Activated T-helper 17 cell treated with anti-CD3 and anti-CD28 coated beads, Interleukin-2, amount 50 U/mL, for 72 hours (primary cell): ENCODE measurements around the gene DNAH1. TPM values are rescaled to one million over a fixed set of nuclear protein-coding genes. Genes with fewer than 3 reads are reported as not detected.

Experiments
- ATAC-seq: fragments of 150-1000 bp; cut with Tn5 transposase; replicated peaks from 2 replicates; pipeline ENCODE4 v1.10.0; 2021; ENCODE audit warnings: mild to moderate bottlenecking, moderate library complexity
- H3K27ac Mint-ChIP-seq: one replicate; pipeline ENCODE4 v1.8.0; 2022; ENCODE audit warnings: mixed read lengths
- H3K27me3 Mint-ChIP-seq: one replicate; pipeline ENCODE4 v1.8.0; 2022; ENCODE audit warnings: mixed read lengths
- H3K36me3 Mint-ChIP-seq: one replicate; pipeline ENCODE4 v1.8.0; 2022; ENCODE audit warnings: low read depth, mild to moderate bottlenecking, mixed read lengths
- H3K4me1 Mint-ChIP-seq: one replicate; pipeline ENCODE4 v1.8.0; 2022; ENCODE audit warnings: mixed read lengths
- H3K4me3 Mint-ChIP-seq: one replicate; pipeline ENCODE4 v1.8.0; 2022; ENCODE audit warnings: mild to moderate bottlenecking, mixed read lengths
- H3K9me3 Mint-ChIP-seq: one replicate; pipeline ENCODE4 v1.8.0; 2022; ENCODE audit warnings: mixed read lengths
- total RNA-seq, 2 donors: library from RNA; stranded (reverse); gene quantifications; one replicate each; pipeline ENCODE4 v1.2.3, GENCODE V29; 2022

DNAH1 gene
- total RNA-seq, 2 donors from 2014 or later = 17.2 to 26.5 TPM

GRCh38 chr3:52441772-52442332 is 125.7 kb downstream of the DNAH1 start:
- Mint-ChIP-seq H3K4me1 (peaks cover under 1% of the 10 kb centered on the region), H3K9me3 (no peaks in the 10 kb centered on the region), H3K36me3 (no peaks in the 10 kb centered on the region), H3K4me3 (no peak overlapping the region), H3K27ac (no peak overlapping the region), H3K27me3 (no peaks in the 10 kb centered on the region)
- ATAC-seq = no peak

GRCh38 chr3:52442409-52443267 is 126.5 kb downstream of the DNAH1 start:
- no peaks in the 10 kb centered on the region for H3K27me3 Mint-ChIP-seq
- no peak overlapping the region for H3K4me3 Mint-ChIP-seq
- no peak for ATAC-seq
- H3K4me1 Mint-ChIP-seq = peaks cover 5% of the 10 kb centered on the region
- H3K36me3 Mint-ChIP-seq = no peaks in the 10 kb centered on the region
- H3K27ac Mint-ChIP-seq = peak overlapping the region; percentile 17
- H3K9me3 Mint-ChIP-seq = no peaks in the 10 kb centered on the region

GRCh38 chr3:52443268-52443610 is 127.1 kb downstream of the DNAH1 start:
- Mint-ChIP-seq H3K36me3 (no peaks in the 10 kb centered on the region), H3K4me3 (no peak overlapping the region), H3K4me1 (peaks cover 5% of the 10 kb centered on the region), H3K27me3 (no peaks in the 10 kb centered on the region), H3K9me3 (no peaks in the 10 kb centered on the region), H3K27ac (no peak overlapping the region)
- no peak for ATAC-seq

GRCh38 chr3:52443791-52444687 is 127.9 kb downstream of the DNAH1 start:
- no peak for ATAC-seq
- Mint-ChIP-seq H3K4me1 (peaks cover 5% of the 10 kb centered on the region), H3K27ac (no peak overlapping the region), H3K27me3 (no peaks in the 10 kb centered on the region), H3K4me3 (peak overlapping the region; percentile 17), H3K9me3 (no peaks in the 10 kb centered on the region), H3K36me3 (no peaks in the 10 kb centered on the region)

GRCh38 chr3:52444860-52445793 is 129.0 kb downstream of the DNAH1 start, which contains the start of gene SEMA3G:
Gene SEMA3G, minus strand, starts transcription at chr3:52445103. Its CDS starts 76 bp downstream, at chr3:52445027.
- Mint-ChIP-seq H3K27me3 (no peaks in the 10 kb centered on the region), H3K27ac (peak within 1 kb of the TSS; percentile 61), H3K4me3 (peak within 1 kb of the TSS; percentile 17), H3K4me1 (peaks cover 5% of the 10 kb centered on the region), H3K36me3 (no peaks in the 10 kb centered on the region), H3K9me3 (no peaks in the 10 kb centered on the region)
- ATAC-seq = peak; percentile 96

DNA sequence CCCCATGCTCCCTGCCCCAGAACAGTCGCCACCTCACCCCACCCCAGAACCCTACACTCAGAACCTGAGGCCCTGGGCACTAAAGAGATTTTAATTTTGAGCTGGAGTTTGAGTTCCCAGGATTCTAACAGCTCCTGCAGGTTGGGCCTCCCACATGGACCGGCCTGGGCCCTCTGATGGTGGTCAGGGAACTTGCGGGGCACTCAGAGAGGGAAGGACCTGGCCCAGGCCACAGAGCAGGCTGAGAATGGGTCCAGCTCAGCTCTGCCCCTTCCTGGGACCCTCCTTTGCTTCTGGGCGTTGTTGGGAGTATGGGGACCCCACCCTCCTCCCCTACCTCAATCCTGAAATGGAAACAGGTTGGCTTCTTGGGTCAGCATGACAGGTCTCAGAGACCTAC is 129.9 kb downstream of the DNAH1 start:
- ATAC-seq = no peak
- H3K4me1 Mint-ChIP-seq = peaks cover 5% of the 10 kb centered on the region
- H3K4me3 Mint-ChIP-seq = no peak overlapping the region
- no peaks in the 10 kb centered on the region for H3K27me3 Mint-ChIP-seq
- H3K36me3 Mint-ChIP-seq = no peaks in the 10 kb centered on the region
- H3K27ac Mint-ChIP-seq = no peak overlapping the region
- no peaks in the 10 kb centered on the region for H3K9me3 Mint-ChIP-seq

DNA sequence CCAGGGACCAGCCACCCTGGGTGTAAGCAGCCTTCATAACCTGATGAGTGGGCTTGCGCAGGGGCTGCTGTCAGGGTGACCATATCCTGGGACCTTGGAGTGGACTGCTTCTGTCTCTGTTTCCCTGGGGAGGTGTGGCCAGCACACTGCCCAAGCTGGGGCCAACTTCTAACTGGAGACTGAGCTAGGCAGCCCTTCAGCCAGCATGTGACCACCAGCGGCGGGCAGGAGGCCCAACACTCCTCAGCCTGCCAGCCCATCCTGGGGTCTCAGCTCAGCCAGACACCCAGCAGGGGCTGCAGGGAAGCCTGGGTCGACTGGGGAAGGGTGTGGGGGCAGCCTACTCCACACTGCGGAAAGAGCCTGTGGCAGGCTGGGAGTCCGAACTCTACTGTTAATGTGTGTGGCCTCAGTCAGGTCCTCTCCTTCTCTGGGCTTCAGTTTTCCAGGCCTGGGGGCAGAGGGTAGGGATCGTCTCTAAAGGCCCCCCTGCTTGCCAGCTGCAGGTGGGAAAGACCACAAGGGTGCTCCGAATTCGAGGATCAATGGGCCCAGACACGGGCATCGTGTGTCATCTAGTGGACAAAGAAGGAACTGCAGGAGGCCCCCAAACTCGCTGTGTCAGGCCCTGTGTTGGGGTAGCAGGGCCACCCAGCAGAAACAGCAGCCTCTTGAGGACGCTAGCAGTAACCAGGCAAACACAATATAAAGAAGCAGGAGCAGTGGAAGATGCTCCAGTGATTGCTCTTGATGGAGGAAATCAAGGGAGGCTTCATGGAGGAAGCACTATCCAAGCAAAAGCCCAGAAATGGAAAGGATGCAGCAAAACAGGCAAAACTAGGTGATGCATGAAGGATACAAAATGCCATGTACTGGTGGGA is 130.8 kb downstream of the DNAH1 start:
- Mint-ChIP-seq H3K36me3 (no peaks in the 10 kb centered on the region), H3K27me3 (no peaks in the 10 kb centered on the region), H3K27ac (peak overlapping the region; percentile 71), H3K9me3 (no peaks in the 10 kb centered on the region), H3K4me3 (no peak overlapping the region), H3K4me1 (peaks cover 5% of the 10 kb centered on the region)
- ATAC-seq = peak; percentile 65

GRCh38 chr3:52447512-52448355 is 131.6 kb downstream of the DNAH1 start:
- H3K4me3 Mint-ChIP-seq = no peak overlapping the region
- no peak for ATAC-seq
- no peaks in the 10 kb centered on the region for H3K36me3 Mint-ChIP-seq
- H3K4me1 Mint-ChIP-seq = peaks cover 5% of the 10 kb centered on the region
- H3K9me3 Mint-ChIP-seq = no peaks in the 10 kb centered on the region
- H3K27me3 Mint-ChIP-seq = no peaks in the 10 kb centered on the region
- H3K27ac Mint-ChIP-seq = peak overlapping the region; percentile 71

Other genes starting within 250 kb of the DNAH1 start
- 10 to 100 TPM; 19.5 to 28.1 TPM for gene POC1A, start 161.9 kb upstream of the DNAH1 start, total RNA-seq
- gene ALAS1, start 118.2 kb upstream of the DNAH1 start, total RNA-seq = 10 to 100 TPM; 66.1 to 72.7 TPM
- under 1 TPM; 0.30 to 0.93 TPM for gene TLR9, start 90.7 kb upstream of the DNAH1 start, total RNA-seq
- gene TWF2, start 77.2 kb upstream of the DNAH1 start, total RNA-seq = 100 to 1,000 TPM in 1 of 2 donors, 10 to 100 TPM in 1; 89.9 to 159 TPM
- gene PPM1M, start 70.6 kb upstream of the DNAH1 start, total RNA-seq = 100 to 1,000 TPM in 1 of 2 donors, 10 to 100 TPM in 1; 84.6 to 112 TPM
- 100 to 1,000 TPM in 1 of 2 donors, 10 to 100 TPM in 1; 81.1 to 106 TPM for gene WDR82, start 37.7 kb upstream of the DNAH1 start, total RNA-seq
- 10 to 100 TPM; 22.8 to 25.2 TPM for gene GLYCTK, start 28.5 kb upstream of the DNAH1 start, total RNA-seq
- gene BAP1, start 93.7 kb downstream of the DNAH1 start, total RNA-seq = 100 to 1,000 TPM in 1 of 2 donors, 10 to 100 TPM in 1; 96.7 to 106 TPM
- 10 to 100 TPM; 16.7 to 22.5 TPM for gene PHF7, start 94.3 kb downstream of the DNAH1 start, total RNA-seq
- gene SEMA3G, start 128.8 kb downstream of the DNAH1 start, total RNA-seq = under 1 TPM; 0.08 to 0.82 TPM
- gene TNNC1, start 137.7 kb downstream of the DNAH1 start, total RNA-seq = 1 to 10 TPM; 2.0 to 6.5 TPM
- gene NISCH, start 139.3 kb downstream of the DNAH1 start, total RNA-seq = 100 to 1,000 TPM in 1 of 2 donors, 10 to 100 TPM in 1; 75.2 to 123 TPM
- gene STAB1, start 179.0 kb downstream of the DNAH1 start, total RNA-seq = under 1 TPM; 0.19 to 0.26 TPM
- gene NT5DC2, start 217.5 kb downstream of the DNAH1 start, total RNA-seq = 10 to 100 TPM; 23.3 to 54.7 TPM
- gene UQCC5, start 220.3 kb downstream of the DNAH1 start, total RNA-seq = 10 to 100 TPM in 1 of 2 donors, 1 to 10 TPM in 1; 7.9 to 12.0 TPM